ENCODE measurements around the gene GAB3.

DNA sequence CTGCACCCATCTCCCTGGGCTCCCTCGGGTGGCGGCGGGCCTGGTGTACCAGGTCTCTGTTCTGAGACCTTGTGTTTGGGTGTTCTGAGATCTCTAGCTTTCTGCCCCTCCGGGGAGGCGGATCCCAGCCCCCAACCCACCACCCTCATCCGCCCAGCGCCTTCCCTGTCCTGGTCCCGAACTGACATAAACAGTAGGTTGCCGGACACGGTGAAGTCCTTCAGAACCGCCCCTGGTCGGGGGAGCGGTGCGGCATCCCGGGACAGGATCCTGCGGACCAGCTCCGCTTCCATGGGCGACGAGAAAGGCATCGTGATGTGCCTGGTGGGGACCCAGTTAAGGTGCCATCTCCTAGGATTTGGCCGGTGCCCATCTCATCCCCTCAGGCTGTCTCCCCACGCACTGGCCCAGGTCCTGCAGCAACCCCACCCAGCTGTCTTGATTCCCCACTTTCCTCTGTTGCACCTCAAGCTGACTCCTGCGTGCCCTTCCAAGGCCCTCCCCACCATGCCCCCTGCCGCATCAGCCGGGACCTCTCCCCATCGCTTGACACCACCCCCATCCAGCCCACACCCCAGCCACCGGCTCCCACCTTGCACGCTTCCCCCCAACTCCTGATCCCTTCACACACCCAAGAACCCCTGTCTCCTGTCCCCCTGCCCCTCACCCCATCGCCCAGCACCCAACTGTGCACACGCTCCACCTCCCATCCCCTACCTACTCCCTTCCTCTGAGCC is 98.4 kb downstream of the GAB3 start:
- TF ChIP-seq CREB1 (CRISPR knock-in tag; IDR thresholded peaks at IDR 0.05; ENCODE audit: low read depth): no peak
- TF ChIP-seq, protein P1, sequence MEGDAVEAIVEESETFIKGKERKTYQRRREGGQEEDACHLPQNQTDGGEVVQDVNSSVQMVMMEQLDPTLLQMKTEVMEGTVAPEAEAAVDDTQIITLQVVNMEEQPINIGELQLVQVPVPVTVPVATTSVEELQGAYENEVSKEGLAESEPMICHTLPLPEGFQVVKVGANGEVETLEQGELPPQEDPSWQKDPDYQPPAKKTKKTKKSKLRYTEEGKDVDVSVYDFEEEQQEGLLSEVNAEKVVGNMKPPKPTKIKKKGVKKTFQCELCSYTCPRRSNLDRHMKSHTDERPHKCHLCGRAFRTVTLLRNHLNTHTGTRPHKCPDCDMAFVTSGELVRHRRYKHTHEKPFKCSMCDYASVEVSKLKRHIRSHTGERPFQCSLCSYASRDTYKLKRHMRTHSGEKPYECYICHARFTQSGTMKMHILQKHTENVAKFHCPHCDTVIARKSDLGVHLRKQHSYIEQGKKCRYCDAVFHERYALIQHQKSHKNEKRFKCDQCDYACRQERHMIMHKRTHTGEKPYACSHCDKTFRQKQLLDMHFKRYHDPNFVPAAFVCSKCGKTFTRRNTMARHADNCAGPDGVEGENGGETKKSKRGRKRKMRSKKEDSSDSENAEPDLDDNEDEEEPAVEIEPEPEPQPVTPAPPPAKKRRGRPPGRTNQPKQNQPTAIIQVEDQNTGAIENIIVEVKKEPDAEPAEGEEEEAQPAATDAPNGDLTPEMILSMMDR (conservative IDR thresholded peaks at IDR 0.05; ENCODE audit: low read depth in 2 of 2): no peak
- TF ChIP-seq, protein P2, sequence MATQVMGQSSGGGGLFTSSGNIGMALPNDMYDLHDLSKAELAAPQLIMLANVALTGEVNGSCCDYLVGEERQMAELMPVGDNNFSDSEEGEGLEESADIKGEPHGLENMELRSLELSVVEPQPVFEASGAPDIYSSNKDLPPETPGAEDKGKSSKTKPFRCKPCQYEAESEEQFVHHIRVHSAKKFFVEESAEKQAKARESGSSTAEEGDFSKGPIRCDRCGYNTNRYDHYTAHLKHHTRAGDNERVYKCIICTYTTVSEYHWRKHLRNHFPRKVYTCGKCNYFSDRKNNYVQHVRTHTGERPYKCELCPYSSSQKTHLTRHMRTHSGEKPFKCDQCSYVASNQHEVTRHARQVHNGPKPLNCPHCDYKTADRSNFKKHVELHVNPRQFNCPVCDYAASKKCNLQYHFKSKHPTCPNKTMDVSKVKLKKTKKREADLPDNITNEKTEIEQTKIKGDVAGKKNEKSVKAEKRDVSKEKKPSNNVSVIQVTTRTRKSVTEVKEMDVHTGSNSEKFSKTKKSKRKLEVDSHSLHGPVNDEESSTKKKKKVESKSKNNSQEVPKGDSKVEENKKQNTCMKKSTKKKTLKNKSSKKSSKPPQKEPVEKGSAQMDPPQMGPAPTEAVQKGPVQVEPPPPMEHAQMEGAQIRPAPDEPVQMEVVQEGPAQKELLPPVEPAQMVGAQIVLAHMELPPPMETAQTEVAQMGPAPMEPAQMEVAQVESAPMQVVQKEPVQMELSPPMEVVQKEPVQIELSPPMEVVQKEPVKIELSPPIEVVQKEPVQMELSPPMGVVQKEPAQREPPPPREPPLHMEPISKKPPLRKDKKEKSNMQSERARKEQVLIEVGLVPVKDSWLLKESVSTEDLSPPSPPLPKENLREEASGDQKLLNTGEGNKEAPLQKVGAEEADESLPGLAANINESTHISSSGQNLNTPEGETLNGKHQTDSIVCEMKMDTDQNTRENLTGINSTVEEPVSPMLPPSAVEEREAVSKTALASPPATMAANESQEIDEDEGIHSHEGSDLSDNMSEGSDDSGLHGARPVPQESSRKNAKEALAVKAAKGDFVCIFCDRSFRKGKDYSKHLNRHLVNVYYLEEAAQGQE (IDR thresholded peaks at IDR 0.05; ENCODE audit: unreplicated experiment): no peak
- TF ChIP-seq EZH2phosphoT487 (IDR thresholded peaks at IDR 0.05; ENCODE audit: unreplicated experiment): no peak
- no peak for TF ChIP-seq POLR2AphosphoS5 (IDR thresholded peaks at IDR 0.05; ENCODE audit: low read depth)
- no peak for TF ChIP-seq EZH2 (IDR thresholded peaks at IDR 0.05; ENCODE audit: low read depth, unreplicated experiment)
- TF ChIP-seq ZNF331 (CRISPR knock-in tag; IDR thresholded peaks at IDR 0.05; ENCODE audit: low read depth): no peak
- TF ChIP-seq, protein P3, sequence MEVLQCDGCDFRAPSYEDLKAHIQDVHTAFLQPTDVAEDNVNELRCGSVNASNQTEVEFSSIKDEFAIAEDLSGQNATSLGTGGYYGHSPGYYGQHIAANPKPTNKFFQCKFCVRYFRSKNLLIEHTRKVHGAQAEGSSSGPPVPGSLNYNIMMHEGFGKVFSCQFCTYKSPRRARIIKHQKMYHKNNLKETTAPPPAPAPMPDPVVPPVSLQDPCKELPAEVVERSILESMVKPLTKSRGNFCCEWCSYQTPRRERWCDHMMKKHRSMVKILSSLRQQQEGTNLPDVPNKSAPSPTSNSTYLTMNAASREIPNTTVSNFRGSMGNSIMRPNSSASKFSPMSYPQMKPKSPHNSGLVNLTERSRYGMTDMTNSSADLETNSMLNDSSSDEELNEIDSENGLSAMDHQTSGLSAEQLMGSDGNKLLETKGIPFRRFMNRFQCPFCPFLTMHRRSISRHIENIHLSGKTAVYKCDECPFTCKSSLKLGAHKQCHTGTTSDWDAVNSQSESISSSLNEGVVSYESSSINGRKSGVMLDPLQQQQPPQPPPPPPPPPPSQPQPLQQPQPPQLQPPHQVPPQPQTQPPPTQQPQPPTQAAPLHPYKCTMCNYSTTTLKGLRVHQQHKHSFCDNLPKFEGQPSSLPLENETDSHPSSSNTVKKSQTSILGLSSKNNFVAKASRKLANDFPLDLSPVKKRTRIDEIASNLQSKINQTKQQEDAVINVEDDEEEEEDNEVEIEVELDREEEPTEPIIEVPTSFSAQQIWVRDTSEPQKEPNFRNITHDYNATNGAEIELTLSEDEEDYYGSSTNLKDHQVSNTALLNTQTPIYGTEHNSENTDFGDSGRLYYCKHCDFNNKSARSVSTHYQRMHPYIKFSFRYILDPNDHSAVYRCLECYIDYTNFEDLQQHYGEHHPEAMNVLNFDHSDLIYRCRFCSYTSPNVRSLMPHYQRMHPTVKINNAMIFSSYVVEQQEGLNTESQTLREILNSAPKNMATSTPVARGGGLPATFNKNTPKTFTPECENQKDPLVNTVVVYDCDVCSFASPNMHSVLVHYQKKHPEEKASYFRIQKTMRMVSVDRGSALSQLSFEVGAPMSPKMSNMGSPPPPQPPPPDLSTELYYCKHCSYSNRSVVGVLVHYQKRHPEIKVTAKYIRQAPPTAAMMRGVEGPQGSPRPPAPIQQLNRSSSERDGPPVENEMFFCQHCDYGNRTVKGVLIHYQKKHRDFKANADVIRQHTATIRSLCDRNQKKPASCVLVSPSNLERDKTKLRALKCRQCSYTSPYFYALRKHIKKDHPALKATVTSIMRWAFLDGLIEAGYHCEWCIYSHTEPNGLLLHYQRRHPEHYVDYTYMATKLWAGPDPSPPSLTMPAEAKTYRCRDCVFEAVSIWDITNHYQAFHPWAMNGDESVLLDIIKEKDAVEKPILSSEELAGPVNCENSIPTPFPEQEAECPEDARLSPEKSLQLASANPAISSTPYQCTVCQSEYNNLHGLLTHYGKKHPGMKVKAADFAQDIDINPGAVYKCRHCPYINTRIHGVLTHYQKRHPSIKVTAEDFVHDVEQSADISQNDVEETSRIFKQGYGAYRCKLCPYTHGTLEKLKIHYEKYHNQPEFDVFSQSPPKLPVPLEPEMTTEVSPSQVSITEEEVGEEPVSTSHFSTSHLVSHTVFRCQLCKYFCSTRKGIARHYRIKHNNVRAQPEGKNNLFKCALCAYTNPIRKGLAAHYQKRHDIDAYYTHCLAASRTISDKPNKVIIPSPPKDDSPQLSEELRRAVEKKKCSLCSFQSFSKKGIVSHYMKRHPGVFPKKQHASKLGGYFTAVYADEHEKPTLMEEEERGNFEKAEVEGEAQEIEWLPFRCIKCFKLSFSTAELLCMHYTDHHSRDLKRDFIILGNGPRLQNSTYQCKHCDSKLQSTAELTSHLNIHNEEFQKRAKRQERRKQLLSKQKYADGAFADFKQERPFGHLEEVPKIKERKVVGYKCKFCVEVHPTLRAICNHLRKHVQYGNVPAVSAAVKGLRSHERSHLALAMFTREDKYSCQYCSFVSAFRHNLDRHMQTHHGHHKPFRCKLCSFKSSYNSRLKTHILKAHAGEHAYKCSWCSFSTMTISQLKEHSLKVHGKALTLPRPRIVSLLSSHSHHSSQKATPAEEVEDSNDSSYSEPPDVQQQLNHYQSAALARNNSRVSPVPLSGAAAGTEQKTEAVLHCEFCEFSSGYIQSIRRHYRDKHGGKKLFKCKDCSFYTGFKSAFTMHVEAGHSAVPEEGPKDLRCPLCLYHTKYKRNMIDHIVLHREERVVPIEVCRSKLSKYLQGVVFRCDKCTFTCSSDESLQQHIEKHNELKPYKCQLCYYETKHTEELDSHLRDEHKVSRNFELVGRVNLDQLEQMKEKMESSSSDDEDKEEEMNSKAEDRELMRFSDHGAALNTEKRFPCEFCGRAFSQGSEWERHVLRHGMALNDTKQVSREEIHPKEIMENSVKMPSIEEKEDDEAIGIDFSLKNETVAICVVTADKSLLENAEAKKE (CRISPR knock-in tag; IDR thresholded peaks at IDR 0.05): no peak
- TF ChIP-seq ZNF114 (CRISPR knock-in tag; IDR thresholded peaks at IDR 0.05): no peak
